H1 (cell line): ENCODE results near the gene CRAT. TPM values are rescaled to one million over a fixed set of nuclear protein-coding genes. Genes with fewer than 3 reads are reported as not detected.

Source experiments
- CTCF ChIA-PET: fragments of 300-600 bp; sonication (Branson Sonifier 250); formaldehyde crosslinking; loops from one replicate; lab custom pipeline; 2021; ENCODE audit not compliant: partially characterized antibody; lab: Charles Lee
- POLR2A ChIA-PET: fragments of 300-600 bp; sonication (Branson Sonifier 250); formaldehyde crosslinking; loops from one replicate; lab custom pipeline; 2021; ENCODE audit warnings: inconsistent platforms; ENCODE audit not compliant: partially characterized antibody; lab: Charles Lee
- DNase-seq, 2 experiments: peaks; one replicate each; pipeline versions ENCODE4 v3.0.0 to v3.0.0-alpha.2; 2010 to 2022; ENCODE audit warnings: low spot score in 2 of 2, low read depth in 1 of 2, mixed read lengths in 1 of 2
- FAIRE-seq: peaks from 2 replicates; lab custom pipeline; 2011; peaks lifted over from hg19 to GRCh38; lab: Jason Lieb, UNC
- H2AFZ ChIP-seq: 2 replicates; pipeline ENCODE4 v1.8.1; 2012; ENCODE audit warnings: low read length, inconsistent platforms
- H2AK5ac ChIP-seq: 2 replicates; pipeline ENCODE4 v1.6.1; 2013; ENCODE audit warnings: low read depth, low read length
- H2BK120ac ChIP-seq: replicated peaks from 2 replicates; pipeline ENCODE3; 2013; ENCODE audit warnings: low read depth, low read length, inconsistent platforms
- H2BK12ac ChIP-seq: 2 replicates; pipeline ENCODE4 v1.6.1; 2013; ENCODE audit warnings: low read depth, low read length
- H2BK15ac ChIP-seq: 2 replicates; pipeline ENCODE4 v1.6.1; 2013; ENCODE audit warnings: low read length
- H2BK20ac ChIP-seq: 2 replicates; pipeline ENCODE4 v1.6.1; 2013; ENCODE audit warnings: low read length
- H2BK5ac ChIP-seq: 2 replicates; pipeline ENCODE4 v1.6.1; 2013; ENCODE audit warnings: low read depth, low read length
- H3K14ac ChIP-seq: 2 replicates; pipeline ENCODE4 v1.6.1; 2013; ENCODE audit warnings: inconsistent platforms; ENCODE audit not compliant: insufficient read length
- H3K18ac ChIP-seq: 2 replicates; pipeline ENCODE4 v1.6.1; 2013; ENCODE audit warnings: low read length; ENCODE audit errors: extremely low read depth
- H3K23ac ChIP-seq: 2 replicates; pipeline ENCODE4 v1.6.1; 2013; ENCODE audit warnings: inconsistent platforms; ENCODE audit not compliant: insufficient read length
- H3K23me2 ChIP-seq: 2 replicates; pipeline ENCODE4 v1.6.1; 2013; ENCODE audit warnings: low read depth, low read length
- H3K27ac ChIP-seq: 2 replicates; pipeline ENCODE4 v1.6.1; 2011; ENCODE audit warnings: low read depth, low read length, inconsistent platforms
- H3K27me3 ChIP-seq, 4 experiments: replicated peaks in 1 of 4; 1 replicate in 1 of 4; 2 replicates in 3 of 4; pipeline versions ENCODE4 v1.6.1 to v1.8.1; 2011 to 2013; ENCODE audit warnings: low read length in 3 of 4, mild to moderate bottlenecking in 3 of 4, inconsistent platforms in 2 of 4, mixed read lengths in 2 of 4, moderate library complexity in 1 of 4; ENCODE audit not compliant: control insufficient read depth in 3 of 4, insufficient read depth in 3 of 4; ENCODE audit errors: extremely low read depth in 1 of 4
- H3K36me3 ChIP-seq, 4 experiments: 2 replicates each; pipeline versions ENCODE4 v1.6.1 to v1.8.1; 2011 to 2013; ENCODE audit warnings: mild to moderate bottlenecking in 4 of 4, low read length in 3 of 4, moderate library complexity in 2 of 4, control low read depth in 1 of 4, inconsistent platforms in 1 of 4; ENCODE audit not compliant: insufficient read depth in 4 of 4, control insufficient read depth in 2 of 4
- H3K4ac ChIP-seq: replicated peaks from 2 replicates; pipeline ENCODE3; 2013; ENCODE audit warnings: low read length, low read depth, mixed read lengths, inconsistent platforms; ENCODE audit not compliant: insufficient read length
- H3K4me1 ChIP-seq, 4 experiments: replicated peaks in 1 of 4; 1 replicate in 1 of 4; 2 replicates in 3 of 4; pipeline versions ENCODE4 v1.6.1 to v1.8.1; 2011 to 2013; ENCODE audit warnings: low read length in 3 of 4, inconsistent platforms in 2 of 4, mixed read lengths in 1 of 4; ENCODE audit not compliant: insufficient read depth in 4 of 4, control insufficient read depth in 3 of 4
- H3K4me2 ChIP-seq, 2 experiments: 2 replicates each; pipeline versions ENCODE4 v1.6.1 to v1.8.1; 2011 to 2013; ENCODE audit warnings: low read depth in 2 of 2, low read length in 2 of 2, control low read depth in 1 of 2, inconsistent platforms in 1 of 2, mild to moderate bottlenecking in 1 of 2; ENCODE audit not compliant: insufficient read depth in 1 of 2
- H3K4me3 ChIP-seq, 4 experiments: fragments of 200-600, 300-600 bp in 1 of 4; sonication (generic), shearing (Covaris generic), sonication (Bioruptor Twin) in 1 of 4; 2 replicates each; pipeline versions ENCODE4 v1.5.1 to v1.8.1; 2011 to 2016; ENCODE audit warnings: low read length in 4 of 4, low read depth in 3 of 4, control low read depth in 2 of 4, inconsistent platforms in 2 of 4, mild to moderate bottlenecking in 2 of 4, mixed read lengths in 1 of 4, moderate library complexity in 1 of 4; ENCODE audit not compliant: insufficient read depth in 2 of 4; ENCODE audit errors: extremely low read depth in 1 of 4
- H3K56ac ChIP-seq: replicated peaks from 2 replicates; pipeline ENCODE3; 2013; ENCODE audit warnings: low read depth, mild to moderate bottlenecking, mixed read lengths, low read length, inconsistent platforms; ENCODE audit not compliant: insufficient read length
- H3K79me1 ChIP-seq: 2 replicates; pipeline ENCODE4 v1.6.1; 2013; ENCODE audit warnings: low read depth, low read length, control low read depth
- H3K79me2 ChIP-seq, 2 experiments: 2 replicates each; pipeline versions ENCODE4 v1.6.1 to v1.8.1; 2012 to 2013; ENCODE audit warnings: low read length in 2 of 2, mild to moderate bottlenecking in 2 of 2, inconsistent platforms in 1 of 2; ENCODE audit not compliant: insufficient read depth in 2 of 2, control insufficient read depth in 1 of 2
- H3K9ac ChIP-seq, 4 experiments: replicated peaks in 1 of 4; 1 replicate in 1 of 4; 2 replicates in 3 of 4; pipeline versions ENCODE4 v1.6.1 to v1.8.1; 2011 to 2013; ENCODE audit warnings: low read depth in 3 of 4, low read length in 3 of 4, control low read depth in 2 of 4, mild to moderate bottlenecking in 2 of 4, moderate library complexity in 2 of 4, inconsistent platforms in 1 of 4; ENCODE audit errors: extremely low read depth in 1 of 4
- H3K9me3 ChIP-seq, 2 experiments: 2 replicates each; pipeline versions ENCODE4 v1.6.1 to v1.8.1; 2012 to 2013; ENCODE audit warnings: mild to moderate bottlenecking in 2 of 2, moderate library complexity in 2 of 2, control low read depth in 1 of 2, inconsistent platforms in 1 of 2, low read depth in 1 of 2, low read length in 1 of 2, mixed read lengths in 1 of 2; ENCODE audit not compliant: insufficient read depth in 2 of 2
- H4K20me1 ChIP-seq, 2 experiments: replicated peaks in 1 of 2; 2 replicates each; pipeline versions ENCODE3 to v1.8.1; 2011 to 2013; ENCODE audit warnings: inconsistent platforms in 2 of 2, low read length in 2 of 2, mild to moderate bottlenecking in 1 of 2; ENCODE audit not compliant: insufficient read depth in 2 of 2, control insufficient read depth in 1 of 2
- H4K5ac ChIP-seq: 2 replicates; pipeline ENCODE4 v1.6.1; 2013; ENCODE audit warnings: low read length, low read depth, mixed read lengths, inconsistent platforms; ENCODE audit not compliant: insufficient read length
- H4K8ac ChIP-seq: 2 replicates; pipeline ENCODE4 v1.8.0; 2013; ENCODE audit warnings: mild to moderate bottlenecking, moderate library complexity, low read length, inconsistent platforms; ENCODE audit not compliant: insufficient read depth; ENCODE audit errors: extremely low read depth
- H4K91ac ChIP-seq: replicated peaks from 2 replicates; pipeline ENCODE3; 2013; ENCODE audit warnings: low read length, mixed read lengths, inconsistent platforms; ENCODE audit not compliant: insufficient read length
- BRCA1 ChIP-seq: IDR thresholded peaks from 2 replicates; pipeline ENCODE4 v1.6.1; 2012; ENCODE audit warnings: low read depth, low read length, improper control_type of control experiment
- CBX5 ChIP-seq: fragments of 300-800, 300-1000 bp; sonication (generic); IDR thresholded peaks from 2 replicates; pipeline ENCODE4 v1.7.1; 2016; ENCODE audit warnings: antibody characterized with exemption, low read length, low read depth
- CBX8 ChIP-seq: fragments of 300-800, 300-1000 bp; sonication (generic); IDR thresholded peaks from 2 replicates; pipeline ENCODE4 v1.7.1; 2016; ENCODE audit warnings: low read depth, low read length, borderline replicate concordance
- HDAC6 ChIP-seq: IDR thresholded peaks from one replicate; pipeline ENCODE4 v1.7.1; 2012; ENCODE audit warnings: low read depth, mild to moderate bottlenecking, inconsistent platforms, low read length, moderate library complexity
- KDM4A ChIP-seq: IDR thresholded peaks from one replicate; pipeline ENCODE4 v1.7.1; 2012; ENCODE audit warnings: low read depth, mild to moderate bottlenecking, moderate library complexity, low read length, inconsistent platforms; ENCODE audit not compliant: severe bottlenecking
- NANOG ChIP-seq: IDR thresholded peaks from 2 replicates; pipeline ENCODE4 v1.6.1; 2011; ENCODE audit warnings: low read length, low read depth, mild to moderate bottlenecking, inconsistent platforms; ENCODE audit not compliant: insufficient read depth, poor library complexity, severe bottlenecking
- RBBP5 ChIP-seq: IDR thresholded peaks from 2 replicates; pipeline ENCODE4 v1.7.1; 2012; ENCODE audit warnings: low read depth, mild to moderate bottlenecking, inconsistent platforms, low read length, moderate library complexity, borderline replicate concordance
- RFX5 ChIP-seq: IDR thresholded peaks from 2 replicates; pipeline ENCODE4 v1.6.1; 2011; ENCODE audit warnings: low read depth, low read length, improper control_type of control experiment, borderline replicate concordance
- SAP30 ChIP-seq: fragments of 300-600 bp; sonication (generic); IDR thresholded peaks from 2 replicates; pipeline ENCODE4 v1.7.1; 2012; ENCODE audit warnings: low read length, moderate library complexity, mild to moderate bottlenecking, inconsistent platforms; ENCODE audit not compliant: insufficient read depth, insufficient replicate concordance
- SP1 ChIP-seq: IDR thresholded peaks from 2 replicates; pipeline ENCODE4 v1.6.1; 2011; ENCODE audit warnings: low read depth, low read length
- TAF7 ChIP-seq: optimal IDR thresholded peaks from 2 replicates; pipeline ENCODE3; 2011; ENCODE audit warnings: low read depth, mild to moderate bottlenecking, inconsistent platforms, low read length, moderate library complexity, borderline replicate concordance
- WGBS, 2 experiments: shearing (Covaris generic) in 1 of 2; methylation state at CpG; one replicate each; pipeline versions ENCODE4 v1.1.6 to v1.1.7; 2013 to 2015; ENCODE audit warnings: low lambda C conversion rate in 2 of 2, mixed read lengths in 2 of 2, inconsistent platforms in 1 of 2, low coverage in 1 of 2, missing lambda C conversion rate in 1 of 2; ENCODE audit not compliant: insufficient replicate concordance in 2 of 2, insufficient coverage in 1 of 2, insufficient read length in 1 of 2; ENCODE audit errors: extremely low coverage in 1 of 2, missing lambda C conversion rate in 1 of 2; 5-methylcytosine and 5-hydroxymethylcytosine counted together
- polyA plus RNA-seq, 7 experiments: library from polyadenylated mRNA; depleted of rRNA in 3 of 7; stranded (reverse) in 5 of 7; unstranded in 2 of 7; fragments of >200 nt in 5 of 7; fragments of 200-250 nt in 2 of 7; gene quantifications; 1 replicate in 5 of 7; 2 replicates in 1 of 7; 4 replicates in 1 of 7; pipeline versions ENCODE4 v1.2.1 to v1.2.3, GENCODE V29; 2011 to 2013; ENCODE audit warnings: missing spikeins in 2 of 7, mixed read lengths in 2 of 7
- total RNA-seq: library from RNA; stranded (reverse); fragmentation: NEBNext Ultra II Directional; extraction: Animal tissue kit (Norgen Biotek cat#: 25700); gene quantifications from 2 replicates; pipeline ENCODE4 v1.2.1, GENCODE V29; 2021
- TF ChIP-seq, protein P1 (sequence below): IDR thresholded peaks from 2 replicates; pipeline ENCODE4 v1.6.1; 2011; ENCODE audit warnings: low read length, improper control_type of control experiment

Gene CRAT
- total and polyA plus RNA-seq, 2 of the 8 experiments (the other 6 are each of a cell fraction or from before 2014, with no cell fraction given) = 8.2 to 17.3 TPM

DNA sequence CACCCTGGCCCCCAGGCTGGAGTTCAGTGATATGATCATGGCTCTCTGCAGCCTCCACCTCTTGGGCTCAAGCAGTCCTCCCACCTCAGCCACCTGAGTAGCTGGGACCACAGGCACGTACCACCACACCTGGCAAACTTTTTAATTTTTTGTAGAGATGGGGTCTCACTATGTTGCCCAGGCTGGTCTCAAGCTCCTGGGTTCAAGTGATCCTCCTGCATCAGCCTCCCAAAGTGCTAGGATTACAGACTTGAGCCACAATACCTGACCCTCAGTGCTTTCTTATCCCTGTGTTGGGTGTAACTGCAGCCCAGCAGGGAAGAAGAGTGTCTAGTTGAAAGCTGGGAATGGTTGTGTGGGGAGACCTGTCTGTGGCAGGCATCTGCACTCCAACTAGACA is 11.5 kb upstream of the CRAT start:
- H4K91ac ChIP-seq = no peak overlapping the region
- no peak overlapping the region for H3K14ac ChIP-seq
- H3K56ac ChIP-seq = no peak overlapping the region
- H3K79me1 ChIP-seq = peaks cover 11% of the 10 kb centered on the region; the same call in 1 of the 2 replicates
- H3K18ac ChIP-seq = no peak overlapping the region
- no peak overlapping the region for H3K4ac ChIP-seq
- no peak for FAIRE-seq
- H4K8ac ChIP-seq = no peak overlapping the region
- peaks cover 0 to 4% of the 10 kb centered on the region in 2 experiments for H4K20me1 ChIP-seq
- H3K79me2 ChIP-seq = peaks cover 3 to 36% of the 10 kb centered on the region in 2 experiments; a peak in 2 of 4 replicates
- H3K27ac ChIP-seq = no peak overlapping the region
- H2AK5ac ChIP-seq = no peak overlapping the region
- H2BK5ac ChIP-seq = no peak overlapping the region
- peaks cover 9 to 41% (median 22%) of the 10 kb centered on the region in 4 experiments; a peak in 5 of 8 replicates for H3K36me3 ChIP-seq
- H3K4me2 ChIP-seq = no peak overlapping the region
- no peak overlapping the region for H4K5ac ChIP-seq
- H3K23me2 ChIP-seq = no peaks in the 10 kb centered on the region
- POLR2A ChIA-PET = interaction anchor here (0.6 to 3.1 kb wide), 4 partner anchors 10 to 498 kb away, joined by 3 to 11 read pairs (median 3); partner anchors contain the start of genes C9orf50 and PTPA
- H2BK15ac ChIP-seq = no peak overlapping the region
- CTCF ChIA-PET = interaction anchor here (1.1 to 2.0 kb wide), 4 partner anchors 10 to 517 kb away, joined by 3 to 13 read pairs (median 4); no protein-coding TSS in a partner anchor
- no peak overlapping the region for H2BK12ac ChIP-seq
- H3K4me1 ChIP-seq = peaks cover 4 to 11% (median 4%) of the 10 kb centered on the region in 4 experiments
- no peaks in the 10 kb centered on the region for H3K27me3 ChIP-seq
- H2AFZ ChIP-seq = no peak overlapping the region
- no peak for DNase-seq
- H2BK120ac ChIP-seq = no peak overlapping the region
- no peak overlapping the region for H3K9ac ChIP-seq
- 100% methylated on average over 1 of the region's 1 CpG; no CpG with 5 or more reads in 1 of the 2 experiments for WGBS, 2 experiments
- H2BK20ac ChIP-seq = no peak overlapping the region
- no peaks in the 10 kb centered on the region for H3K9me3 ChIP-seq
- H3K23ac ChIP-seq = no peak overlapping the region
- no peak overlapping the region for H3K4me3 ChIP-seq
- TF ChIP-seq SP1 (no peak), KDM4A (no peak), CBX8 (no peak), CBX5 (no peak), BRCA1 (no peak), TAF7 (no peak), RFX5 (no peak), NANOG (no peak), SAP30 (no peak), HDAC6 (no peak), RBBP5 (no peak)
- TF ChIP-seq, protein P1, sequence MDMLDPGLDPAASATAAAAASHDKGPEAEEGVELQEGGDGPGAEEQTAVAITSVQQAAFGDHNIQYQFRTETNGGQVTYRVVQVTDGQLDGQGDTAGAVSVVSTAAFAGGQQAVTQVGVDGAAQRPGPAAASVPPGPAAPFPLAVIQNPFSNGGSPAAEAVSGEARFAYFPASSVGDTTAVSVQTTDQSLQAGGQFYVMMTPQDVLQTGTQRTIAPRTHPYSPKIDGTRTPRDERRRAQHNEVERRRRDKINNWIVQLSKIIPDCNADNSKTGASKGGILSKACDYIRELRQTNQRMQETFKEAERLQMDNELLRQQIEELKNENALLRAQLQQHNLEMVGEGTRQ = no peak
